Nephron (organoid): ENCODE measurements around the gene TMEM205.

ENCODE experiments used
- H3K27ac Mint-ChIP-seq, 3 experiments: 2 replicates each; pipeline ENCODE4 v1.8.0; 2020; ENCODE audit warnings: mixed read lengths in 3 of 3, mild to moderate bottlenecking in 2 of 3, moderate library complexity in 1 of 3
- H3K27me3 Mint-ChIP-seq: 2 replicates; pipeline ENCODE4 v1.8.0; 2021; ENCODE audit warnings: low read depth, mild to moderate bottlenecking, moderate library complexity, mixed read lengths
- H3K36me3 Mint-ChIP-seq: 2 replicates; pipeline ENCODE4 v1.8.0; 2020; ENCODE audit warnings: low read depth, mixed read lengths
- H3K4me1 Mint-ChIP-seq: 2 replicates; pipeline ENCODE4 v1.8.0; 2020; ENCODE audit warnings: mixed read lengths
- H3K4me3 Mint-ChIP-seq, 3 experiments: 2 replicates each; pipeline ENCODE4 v1.8.0; 2020; ENCODE audit warnings: mild to moderate bottlenecking in 3 of 3, mixed read lengths in 3 of 3, moderate library complexity in 2 of 3
- H3K9me3 Mint-ChIP-seq: 2 replicates; pipeline ENCODE4 v1.8.0; 2020; ENCODE audit warnings: mixed read lengths
- CTCF ChIP-seq, 3 experiments: fragments of 200-600 bp; sonication (generic); IDR thresholded peaks; one replicate each; pipeline ENCODE4 v1.5.0; 2021; ENCODE audit warnings: antibody characterized with exemption in 3 of 3; ENCODE audit not compliant: unreplicated experiment in 3 of 3

TMEM205 gene

GRCh38 chr19:11299946-11300810 lies 45.9 kb downstream of the TMEM205 start:
- TF ChIP-seq CTCF (IDR thresholded peaks at IDR 0.05; ENCODE audit: unreplicated experiment in 3 of 3) = no peak
- no peaks in the 10 kb centered on the region for H3K36me3 Mint-ChIP-seq
- no peak overlapping the region for H3K4me3 Mint-ChIP-seq
- H3K9me3 Mint-ChIP-seq = no peaks in the 10 kb centered on the region
- peaks cover 5% of the 10 kb centered on the region for H3K4me1 Mint-ChIP-seq
- no peak overlapping the region for H3K27ac Mint-ChIP-seq
- no peaks in the 10 kb centered on the region for H3K27me3 Mint-ChIP-seq

- peak overlapping the region in 2 of 3 experiments; percentile 28 to 31 for H3K27ac Mint-ChIP-seq
- no peaks in the 10 kb centered on the region for H3K9me3 Mint-ChIP-seq
- H3K4me3 Mint-ChIP-seq = no peak overlapping the region
- peaks cover 4% of the 10 kb centered on the region for H3K27me3 Mint-ChIP-seq
- H3K4me1 Mint-ChIP-seq = peaks cover 12% of the 10 kb centered on the region
- no peaks in the 10 kb centered on the region for H3K36me3 Mint-ChIP-seq
- no peak for TF ChIP-seq CTCF (IDR thresholded peaks at IDR 0.05; ENCODE audit: unreplicated experiment in 3 of 3)
Measured at GRCh38 chr19:11296264-11296663, 49.8 kb downstream of the TMEM205 start.

- peak within 1 kb of the TSS; percentile 28 to 97 (median 40) for H3K27ac Mint-ChIP-seq
- H3K9me3 Mint-ChIP-seq = no peaks in the 10 kb centered on the region
- no peaks in the 10 kb centered on the region for H3K36me3 Mint-ChIP-seq
- TF ChIP-seq CTCF (IDR thresholded peaks at IDR 0.05; ENCODE audit: unreplicated experiment in 3 of 3) = no peak
- H3K4me3 Mint-ChIP-seq = no peak within 1 kb of the TSS
- H3K27me3 Mint-ChIP-seq = peaks cover 4% of the 10 kb centered on the region
- peaks cover 12% of the 10 kb centered on the region for H3K4me1 Mint-ChIP-seq
Measured at GRCh38 chr19:11295665-11296245, 50.3 kb downstream of the TMEM205 start, which contains the start of gene TSPAN16. Gene TSPAN16, plus strand, starts transcription at chr19:11296160. Its CDS starts 138 bp downstream, at chr19:11296298.

- no peak overlapping the region for H3K4me3 Mint-ChIP-seq
- peak overlapping the region in 1 of 3 experiments; percentile 97 for H3K27ac Mint-ChIP-seq
- no peak for TF ChIP-seq CTCF (IDR thresholded peaks at IDR 0.05; ENCODE audit: unreplicated experiment in 3 of 3)
- peaks cover 4% of the 10 kb centered on the region for H3K27me3 Mint-ChIP-seq
- peaks cover 12% of the 10 kb centered on the region for H3K4me1 Mint-ChIP-seq
- H3K9me3 Mint-ChIP-seq = no peaks in the 10 kb centered on the region
- no peaks in the 10 kb centered on the region for H3K36me3 Mint-ChIP-seq
Measured at GRCh38 chr19:11295180-11295579, 50.9 kb downstream of the TMEM205 start.

- no peaks in the 10 kb centered on the region for H3K36me3 Mint-ChIP-seq
- peaks cover 4% of the 10 kb centered on the region for H3K27me3 Mint-ChIP-seq
- no peaks in the 10 kb centered on the region for H3K9me3 Mint-ChIP-seq
- peak; percentile 99 for TF ChIP-seq CTCF (IDR thresholded peaks at IDR 0.05; ENCODE audit: unreplicated experiment in 3 of 3)
- peak overlapping the region; percentile 89 to 97 (median 95) for H3K27ac Mint-ChIP-seq
- peaks cover 16% of the 10 kb centered on the region for H3K4me1 Mint-ChIP-seq
- peak overlapping the region; percentile 64 to 80 (median 74) for H3K4me3 Mint-ChIP-seq
Measured at GRCh38 chr19:11293433-11294389, 52.4 kb downstream of the TMEM205 start.
